B cell (primary cell): ENCODE results near the gene GALNT10. TPM values are rescaled to one million over a fixed set of nuclear protein-coding genes. Genes with fewer than 3 reads are reported as not detected.
A peak's percentile ranks its signal among the peaks of the same experiment; 100 is the strongest.

ENCODE experiments used
- ATAC-seq: fragments of 200-7000 bp; cut with Tn5 transposase; one replicate; pipeline ENCODE4 v1.10.0; 2021; ENCODE audit warnings: low read depth, mild to moderate bottlenecking, moderate number of reproducible peaks, moderate library complexity
- CTCF ChIA-PET: fragments of 350-600 bp; sonication (Branson Sonifier 250); formaldehyde crosslinking; loops from one replicate; lab custom pipeline; 2021; ENCODE audit warnings: antibody characterized with exemption, inconsistent platforms; lab: Charles Lee
- POLR2A ChIA-PET: fragments of 350-600 bp; sonication (Branson Sonifier 250); formaldehyde crosslinking; loops from one replicate; lab custom pipeline; 2021; ENCODE audit warnings: antibody characterized with exemption; lab: Charles Lee
- DNase-seq: peaks from one replicate; pipeline ENCODE4 v3.0.0; 2013
- H2AFZ ChIP-seq: 2 replicates; pipeline ENCODE4 v1.6.1; 2012; ENCODE audit warnings: mild to moderate bottlenecking, low read depth, low read length; ENCODE audit not compliant: insufficient read depth, poor library complexity, severe bottlenecking
- H3K27ac ChIP-seq, 2 donors: 1 replicate in 1 of 2; 2 replicates in 1 of 2; pipeline ENCODE4 v1.5.1; 2012 to 2013; ENCODE audit warnings: low read length in 2 of 2, mild to moderate bottlenecking in 2 of 2, moderate library complexity in 1 of 2
- H3K27me3 ChIP-seq, 4 experiments: fragments of 200-600 bp in 1 of 4; sonication (generic) in 1 of 4; replicated peaks in 1 of 4; 1 replicate in 2 of 4; 2 replicates in 2 of 4; pipeline versions ENCODE4 v1.6.1 to v1.7.0; 2013 to 2016; ENCODE audit warnings: low read length in 3 of 4, mild to moderate bottlenecking in 2 of 4, mixed read lengths in 1 of 4, moderate library complexity in 1 of 4; ENCODE audit not compliant: insufficient read depth in 4 of 4, control insufficient read depth in 3 of 4; ENCODE audit errors: control extremely low read depth in 1 of 4
- H3K36me3 ChIP-seq, 2 experiments: replicated peaks in 1 of 2; 1 replicate in 1 of 2; 2 replicates in 1 of 2; pipeline versions ENCODE4 v1.6.1 to v1.7.1; 2013; ENCODE audit warnings: low read length in 1 of 2; ENCODE audit not compliant: insufficient read depth in 2 of 2, control insufficient read depth in 1 of 2; ENCODE audit errors: control extremely low read depth in 1 of 2, extremely low read depth in 1 of 2
- H3K4me1 ChIP-seq, 2 donors: fragments of 200-600 bp in 1 of 2; sonication (generic) in 1 of 2; 1 replicate in 1 of 2; 2 replicates in 1 of 2; pipeline versions ENCODE4 v1.5.1 to v1.6.1; 2013 to 2017; ENCODE audit warnings: low read length in 2 of 2; ENCODE audit not compliant: control insufficient read depth in 2 of 2, insufficient read depth in 2 of 2
- H3K4me2 ChIP-seq: replicated peaks from 2 replicates; pipeline ENCODE3; 2012; ENCODE audit warnings: mild to moderate bottlenecking, low read depth, low read length; ENCODE audit not compliant: poor library complexity, severe bottlenecking
- H3K4me3 ChIP-seq, 5 experiments: fragments of 200-600 bp in 1 of 5; sonication (generic) in 1 of 5; 1 replicate in 3 of 5; 2 replicates in 2 of 5; pipeline versions ENCODE4 v1.5.1 to v1.7.0; 2011 to 2016; ENCODE audit warnings: low read length in 4 of 5, mild to moderate bottlenecking in 4 of 5, low read depth in 2 of 5, control low read depth in 1 of 5, moderate library complexity in 1 of 5; ENCODE audit not compliant: insufficient read depth in 1 of 5; ENCODE audit errors: control extremely low read depth in 1 of 5, extremely low read depth in 1 of 5
- H3K79me2 ChIP-seq: fragments of 200-600 bp; sonication (generic); one replicate; pipeline ENCODE4 v1.6.0; 2016; ENCODE audit warnings: low read length; ENCODE audit not compliant: control insufficient read depth, insufficient read depth
- H3K9ac ChIP-seq: fragments of 200-600 bp; sonication (generic); 2 replicates; pipeline ENCODE4 v1.6.1; 2017; ENCODE audit warnings: mild to moderate bottlenecking, low read length, moderate library complexity
- H3K9me3 ChIP-seq, 3 donors: one replicate each; pipeline versions ENCODE4 v1.6.1 to v1.7.1; 2013; ENCODE audit warnings: low read length in 2 of 3; ENCODE audit not compliant: control insufficient read depth in 2 of 3, insufficient read depth in 1 of 3; ENCODE audit errors: control extremely low read depth in 1 of 3
- H4K20me1 ChIP-seq: 2 replicates; pipeline ENCODE4 v1.6.0; 2012; ENCODE audit warnings: mild to moderate bottlenecking, low read length; ENCODE audit not compliant: insufficient read depth, control insufficient read depth, poor library complexity, severe bottlenecking
- H3K27ac Mint-ChIP-seq: one replicate; pipeline ENCODE4 v1.8.0; 2021; ENCODE audit warnings: mixed read lengths
- H3K27me3 Mint-ChIP-seq: one replicate; pipeline ENCODE4 v1.8.0; 2021; ENCODE audit warnings: mixed read lengths
- H3K4me1 Mint-ChIP-seq: one replicate; pipeline ENCODE4 v1.8.0; 2021; ENCODE audit warnings: mixed read lengths
- H3K4me3 Mint-ChIP-seq: one replicate; pipeline ENCODE4 v1.8.0; 2021; ENCODE audit warnings: mixed read lengths
- H3K9me3 Mint-ChIP-seq: one replicate; pipeline ENCODE4 v1.8.0; 2022; ENCODE audit warnings: mixed read lengths; ENCODE audit not compliant: insufficient read depth
- CTCF ChIP-seq: fragments of 200-600 bp; IDR thresholded peaks from one replicate; pipeline ENCODE4 v1.8.0; 2022; ENCODE audit warnings: antibody characterized with exemption, mild to moderate bottlenecking
- EZH2 ChIP-seq: IDR thresholded peaks from 2 replicates; pipeline ENCODE4 v1.6.1; 2012; ENCODE audit warnings: borderline replicate concordance, low read depth, mild to moderate bottlenecking, moderate library complexity, low read length; ENCODE audit not compliant: insufficient read depth, poor library complexity, severe bottlenecking
- WGBS: methylation state at CpG from one replicate; pipeline ENCODE4 v1.1.5; 2013; ENCODE audit warnings: missing lambda C conversion rate; ENCODE audit not compliant: insufficient coverage; 5-methylcytosine and 5-hydroxymethylcytosine counted together
- intact Hi-C: fragments of 100-400 bp; cut with micrococcal nuclease; formaldehyde crosslinking; loops from one replicate; pipeline ENCODE4 v1.10.0; 2022
- polyA plus RNA-seq: library from polyadenylated mRNA; depleted of rRNA; stranded (reverse); fragments of >200 nt; gene quantifications from 2 replicates; pipeline ENCODE4 v1.2.3, GENCODE V29; 2012
- total RNA-seq, 2 donors: library from RNA; stranded (reverse); fragments of 120-200 nt in 1 of 2; gene quantifications; 1 replicate in 1 of 2; 2 replicates in 1 of 2; pipeline versions ENCODE4 v1.2.3 to v1.2.4, GENCODE V29; 2013 to 2022

GALNT10 gene
- total and polyA plus RNA-seq, 2 donors (not counting 1 experiment from before 2014, with no cell fraction given), result 27.7 to 42.8 TPM

- peaks cover 17% of the 10 kb centered on the region for H4K20me1 ChIP-seq
- no peak for DNase-seq
- Mint-ChIP-seq H3K4me1 (peaks cover 53% of the 10 kb centered on the region), H3K27me3 (no peaks in the 10 kb centered on the region), H3K27ac (peak overlapping the region; percentile 77), H3K9me3 (no peaks in the 10 kb centered on the region), H3K4me3 (peak overlapping the region; percentile 90)
- peak overlapping the region in 1 of 2 donors; percentile 69 for H3K27ac ChIP-seq
- intact Hi-C loops, result no loop called here
- H3K79me2 ChIP-seq, result peaks cover 67% of the 10 kb centered on the region
- POLR2A ChIA-PET, result no interaction called here
- CTCF ChIA-PET, result interaction anchor here (4.3 kb wide), 1 partner anchor 17 kb away, joined by 12 read pairs; no protein-coding TSS in a partner anchor
- WGBS, result 17% methylated on average over 5 of the region's 10 CpGs
- no peak for ATAC-seq
- H3K9ac ChIP-seq, result peak overlapping the region; percentile 93
- no peak for TF ChIP-seq CTCF
- TF ChIP-seq EZH2, result no peak
- peak overlapping the region; percentile 27 to 99 (median 78) for H3K4me3 ChIP-seq
- peak overlapping the region; percentile 91 for H3K4me2 ChIP-seq
- H3K36me3 ChIP-seq, result peaks cover 0 to 31% of the 10 kb centered on the region in 2 experiments
- H3K9me3 ChIP-seq, result no peaks in the 10 kb centered on the region
- H3K27me3 ChIP-seq, result no peaks in the 10 kb centered on the region
- H3K4me1 ChIP-seq, result peaks cover 24 to 32% of the 10 kb centered on the region in 2 donors
- H2AFZ ChIP-seq, result peak overlapping the region; percentile 100
Observed at GRCh38 chr5:154447089-154447725, 256.7 kb downstream of the GALNT10 start.

GRCh38 chr5:154449786-154450185 is 259.3 kb downstream of the GALNT10 start:
- Histone ChIP-seq H2AFZ (no peak overlapping the region), H3K4me3 (no peak overlapping the region), H3K36me3 (peaks cover 0 to 48% of the 10 kb centered on the region in 2 experiments), H4K20me1 (peaks cover 17% of the 10 kb centered on the region), H3K9me3 (no peaks in the 10 kb centered on the region), H3K4me1 (peaks cover 19 to 27% of the 10 kb centered on the region in 2 donors), H3K4me2 (no peak overlapping the region), H3K27me3 (no peaks in the 10 kb centered on the region), H3K27ac (no peak overlapping the region), H3K79me2 (peaks cover 43% of the 10 kb centered on the region), H3K9ac (no peak overlapping the region)
- no peak overlapping the region for H3K27ac Mint-ChIP-seq
- CTCF ChIA-PET, result interaction anchor here (0.7 to 4.3 kb wide), 3 partner anchors 14 to 45 kb away, joined by 3 to 12 read pairs (median 12); no protein-coding TSS in a partner anchor
- no peak for ATAC-seq
- no CpG with 5 or more reads among the region's 2 CpGs for WGBS
- H3K9me3 Mint-ChIP-seq, result no peaks in the 10 kb centered on the region
- POLR2A ChIA-PET, result no interaction called here
- TF ChIP-seq CTCF (no peak), EZH2 (no peak)
- DNase-seq, result no peak
- H3K4me3 Mint-ChIP-seq, result no peak overlapping the region
- intact Hi-C loops, result no loop called here
- H3K4me1 Mint-ChIP-seq, result peaks cover 43% of the 10 kb centered on the region
- no peaks in the 10 kb centered on the region for H3K27me3 Mint-ChIP-seq
